NCI-H1930 (cell line): ENCODE results near the gene TANC1.

Experiments
- DNase-seq, 2 experiments: peaks; one replicate each; lab custom pipeline; 2025; lab: John Stamatoyannopoulos, UW

Gene TANC1

GRCh38 chr2:158968396-158969161 lies at the start of gene TANC1:
Gene TANC1 (plus strand): TSS chr2:158968640. CDS start chr2:159065911, 97,271 bp downstream.
- peak; percentile 82 to 87 for DNase-seq

GRCh38 chr2:158921599-158922408 lies 46.6 kb upstream of the TANC1 start:
- no peak for DNase-seq

- DNase-seq: no peak
Measured at GRCh38 chr2:158922601-158923000, 45.8 kb upstream of the TANC1 start.

GRCh38 chr2:158923180-158923594 lies 45.3 kb upstream of the TANC1 start:
- no peak for DNase-seq

GRCh38 chr2:158923641-158924040 lies 44.8 kb upstream of the TANC1 start:
- no peak for DNase-seq

- DNase-seq: no peak
Measured at GRCh38 chr2:158926478-158926948, 41.9 kb upstream of the TANC1 start.

- no peak for DNase-seq
Measured at GRCh38 chr2:158928515-158928914, 39.9 kb upstream of the TANC1 start.

GRCh38 chr2:158928965-158929364 lies 39.5 kb upstream of the TANC1 start:
- no peak for DNase-seq

GRCh38 chr2:158931572-158931971 lies 36.9 kb upstream of the TANC1 start:
- no peak for DNase-seq

GRCh38 chr2:158932131-158932645 lies 36.3 kb upstream of the TANC1 start:
- DNase-seq: no peak

GRCh38 chr2:158934170-158934569 lies 34.3 kb upstream of the TANC1 start:
- no peak for DNase-seq

GRCh38 chr2:158935617-158936016 lies 32.8 kb upstream of the TANC1 start:
- no peak for DNase-seq

GRCh38 chr2:158936978-158937377 lies 31.5 kb upstream of the TANC1 start:
- DNase-seq: no peak

GRCh38 chr2:158940356-158940755 lies 28.1 kb upstream of the TANC1 start:
- DNase-seq: no peak

GRCh38 chr2:158943973-158944372 lies 24.5 kb upstream of the TANC1 start:
- no peak for DNase-seq

- DNase-seq: no peak
Measured at GRCh38 chr2:158948964-158949699, 19.3 kb upstream of the TANC1 start.

GRCh38 chr2:158953454-158953853 lies 15.0 kb upstream of the TANC1 start:
- no peak for DNase-seq

GRCh38 chr2:158953926-158954763 lies 14.3 kb upstream of the TANC1 start:
- DNase-seq: peak in 1 of 2 experiments; percentile 47

GRCh38 chr2:158955842-158956365 lies 12.5 kb upstream of the TANC1 start:
- DNase-seq: no peak

GRCh38 chr2:158958365-158958764 lies 10.1 kb upstream of the TANC1 start:
- DNase-seq: no peak

GRCh38 chr2:158960193-158960592 lies 8.2 kb upstream of the TANC1 start:
- no peak for DNase-seq
